ENCODE measurements around the gene AOC3.

DNA sequence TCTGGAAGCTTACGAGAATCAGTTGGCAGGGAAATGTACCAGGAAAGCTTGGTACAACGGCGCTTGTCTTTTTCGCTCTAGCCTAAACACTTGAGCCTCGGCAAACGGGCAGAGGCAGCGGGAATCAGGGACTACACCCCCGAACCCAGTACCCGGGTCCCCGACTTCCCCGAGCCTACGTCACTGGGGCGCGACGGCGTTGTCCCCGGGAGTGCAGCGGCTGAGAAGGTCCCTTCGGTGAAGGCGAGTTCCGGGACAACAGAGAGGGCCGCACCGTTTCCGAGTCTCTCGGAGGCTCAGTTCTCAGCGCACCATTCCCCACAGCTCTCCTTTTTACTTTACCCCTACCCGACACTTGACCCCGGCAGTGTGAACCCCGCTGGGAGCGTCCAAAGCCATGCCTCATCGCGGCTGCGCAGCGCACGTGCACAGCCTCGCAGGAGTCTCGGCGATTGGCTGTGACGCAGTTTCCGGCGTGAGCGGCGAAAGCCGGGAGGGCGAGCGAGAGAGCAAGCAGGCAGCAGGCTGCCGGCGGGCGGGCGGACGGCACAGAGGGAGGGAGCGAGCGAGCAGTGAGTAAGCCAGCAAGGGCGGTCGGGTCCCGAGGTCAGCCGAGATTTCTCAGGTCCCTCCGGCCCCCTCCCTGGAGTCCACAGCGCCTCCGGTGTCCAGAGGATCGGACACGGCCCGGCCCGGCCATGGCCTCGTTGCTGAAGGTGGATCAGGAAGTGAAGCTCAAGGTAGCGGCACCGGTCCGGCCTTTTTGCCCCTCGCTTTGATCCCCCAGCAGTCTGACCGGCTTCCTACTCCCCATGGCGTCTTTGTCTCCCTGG, 17.8 kb upstream of the AOC3 start, which contains the start of gene PSME3:
- peak in 2 of 4 experiments; percentile 8 to 20 for TF ChIP-seq CTCF (IDR thresholded peaks at IDR 0.05)
- TF ChIP-seq POLR2A (IDR thresholded peaks at IDR 0.05): peak; percentile 75
